Sigmoid colon (tissue), 3 donors: ENCODE data around the gene NUDT6.

Source experiments
- CTCF ChIP-seq, 4 experiments: fragments of 450-650 bp in 3 of 4; fragments of 200-600 bp in 1 of 4; IDR thresholded peaks; one replicate each; pipeline ENCODE4 v1.5.1; 2016 to 2019; ENCODE audit warnings: antibody characterized with exemption in 4 of 4, mild to moderate bottlenecking in 3 of 4, moderate library complexity in 2 of 4
- POLR2A ChIP-seq, 2 donors: fragments of 450-650 bp; IDR thresholded peaks; one replicate each; pipeline ENCODE4 v1.6.1; 2016; ENCODE audit warnings: antibody characterized with exemption in 2 of 2, mild to moderate bottlenecking in 2 of 2, moderate library complexity in 2 of 2

- TF ChIP-seq POLR2A (IDR thresholded peaks at IDR 0.05): no peak
- no peak for TF ChIP-seq CTCF (IDR thresholded peaks at IDR 0.05)
These were observed 14.2 kb downstream of the NUDT6 start for GRCh38 chr4:122908223-122908622.
